GM12878 (cell line): ENCODE data around the gene ATP10A. TPM values are rescaled to one million over a fixed set of nuclear protein-coding genes. Genes with fewer than 3 reads are reported as not detected.

Source experiments
- ATF7 ChIP-seq: fragments of 450-650 bp; IDR thresholded peaks from 2 replicates; pipeline ENCODE4 v1.6.1; 2016; ENCODE audit warnings: low read depth, mild to moderate bottlenecking
- CBFB ChIP-seq: IDR thresholded peaks from 2 replicates; pipeline ENCODE4 v1.6.1; 2016; ENCODE audit warnings: antibody characterized with exemption, low read depth
- FOXM1 ChIP-seq: IDR thresholded peaks from 2 replicates; pipeline ENCODE4 v1.6.1; 2012; ENCODE audit warnings: low read depth, mild to moderate bottlenecking, inconsistent platforms, low read length, moderate library complexity
- GABPA ChIP-seq: IDR thresholded peaks from 2 replicates; pipeline ENCODE4 v1.6.1; 2014; ENCODE audit warnings: antibody characterized with exemption, low read depth, mild to moderate bottlenecking, inconsistent platforms
- MEF2B ChIP-seq: fragments of 450-650 bp; IDR thresholded peaks from 2 replicates; pipeline ENCODE4 v1.6.1; 2018; ENCODE audit warnings: mild to moderate bottlenecking, moderate library complexity; ENCODE audit not compliant: partially characterized antibody, poor library complexity, severe bottlenecking
- MTA2 ChIP-seq: fragments of 450-650 bp; IDR thresholded peaks from 2 replicates; pipeline ENCODE4 v1.6.1; 2016; ENCODE audit warnings: low read depth, mild to moderate bottlenecking, moderate library complexity
- MTA3 ChIP-seq: IDR thresholded peaks from 2 replicates; pipeline ENCODE4 v1.6.1; 2012; ENCODE audit warnings: low read length, inconsistent platforms, borderline replicate concordance
- RELA ChIP-seq: fragments of 450-650 bp; IDR thresholded peaks from 2 replicates; pipeline ENCODE4 v1.8.0; 2014; ENCODE audit warnings: borderline replicate concordance; ENCODE audit not compliant: partially characterized antibody
- SMARCA5 ChIP-seq: fragments of 450-650 bp; IDR thresholded peaks from 2 replicates; pipeline ENCODE4 v1.6.1; 2017; ENCODE audit warnings: mild to moderate bottlenecking
- SREBF1 ChIP-seq: IDR thresholded peaks from 2 replicates; pipeline ENCODE4 v1.6.1; 2012; ENCODE audit warnings: mild to moderate bottlenecking, low read length
- TCF12 ChIP-seq: IDR thresholded peaks from 2 replicates; pipeline ENCODE4 v1.6.1; 2011; ENCODE audit warnings: low read depth, mild to moderate bottlenecking, low read length
- ZNF24 ChIP-seq: fragments of 450-650 bp; IDR thresholded peaks from 2 replicates; pipeline ENCODE4 v1.6.1; 2017; ENCODE audit warnings: antibody characterized with exemption, mild to moderate bottlenecking
- polyA plus RNA-seq, 11 experiments: library from polyadenylated mRNA; depleted of rRNA in 4 of 11; unstranded in 6 of 11; stranded (reverse) in 5 of 11; fragments of >200 nt; fragmentation: Nextera tagmentation in 4 of 11; fragmentation: Illumina TruSeq in 1 of 11; extraction: Ambion mirVana in 4 of 11; extraction: Trizol in 1 of 11; gene quantifications; 1 replicate in 1 of 11; 2 replicates in 10 of 11; pipeline versions ENCODE4 v1.2.1 to v1.2.3, GENCODE V29; 2011 to 2016; ENCODE audit warnings: inconsistent platforms in 2 of 11, missing spikeins in 2 of 11, low read depth in 1 of 11
- total RNA-seq, 4 experiments: library from RNA; depleted of rRNA in 3 of 4; stranded (reverse); fragments of >200 nt in 3 of 4; fragmentation: Illumina TruSeq in 1 of 4; extraction: Trizol in 1 of 4; gene quantifications; 2 replicates each; pipeline versions ENCODE4 v1.2.1 to v1.2.3, GENCODE V29; 2013 to 2021
- TF ChIP-seq, protein P1 (sequence below): fragments of 450-650 bp; conservative IDR thresholded peaks from 2 replicates; pipeline ENCODE4 v1.6.1; 2017; ENCODE audit warnings: mild to moderate bottlenecking, moderate library complexity
- TF ChIP-seq, protein P2 (sequence below): IDR thresholded peaks from 2 replicates; pipeline ENCODE4 v1.6.1; 2011; ENCODE audit warnings: mild to moderate bottlenecking, low read depth, low read length, moderate library complexity; ENCODE audit not compliant: insufficient replicate concordance
- TF ChIP-seq, protein P3 (sequence below): fragments of 150-350 bp; IDR thresholded peaks from 2 replicates; pipeline ENCODE4 v1.6.1; 2016; ENCODE audit warnings: low read depth, low read length
- TF ChIP-seq, protein P4 (sequence below): IDR thresholded peaks from 2 replicates; pipeline ENCODE4 v1.6.1; 2011; ENCODE audit warnings: low read depth, low read length, improper control_type of control experiment, borderline replicate concordance
- TF ChIP-seq, protein P5 (sequence below): fragments of 450-650 bp; IDR thresholded peaks from 2 replicates; pipeline ENCODE4 v1.6.1; 2017; ENCODE audit warnings: mild to moderate bottlenecking, moderate library complexity

The ATP10A gene
- total and polyA plus RNA-seq, 10 of the 15 experiments (the other 5 are each of a cell fraction or from before 2014, with no cell fraction given): 0.04 to 1.5 (median 0.31) TPM; not detected in 2

DNA sequence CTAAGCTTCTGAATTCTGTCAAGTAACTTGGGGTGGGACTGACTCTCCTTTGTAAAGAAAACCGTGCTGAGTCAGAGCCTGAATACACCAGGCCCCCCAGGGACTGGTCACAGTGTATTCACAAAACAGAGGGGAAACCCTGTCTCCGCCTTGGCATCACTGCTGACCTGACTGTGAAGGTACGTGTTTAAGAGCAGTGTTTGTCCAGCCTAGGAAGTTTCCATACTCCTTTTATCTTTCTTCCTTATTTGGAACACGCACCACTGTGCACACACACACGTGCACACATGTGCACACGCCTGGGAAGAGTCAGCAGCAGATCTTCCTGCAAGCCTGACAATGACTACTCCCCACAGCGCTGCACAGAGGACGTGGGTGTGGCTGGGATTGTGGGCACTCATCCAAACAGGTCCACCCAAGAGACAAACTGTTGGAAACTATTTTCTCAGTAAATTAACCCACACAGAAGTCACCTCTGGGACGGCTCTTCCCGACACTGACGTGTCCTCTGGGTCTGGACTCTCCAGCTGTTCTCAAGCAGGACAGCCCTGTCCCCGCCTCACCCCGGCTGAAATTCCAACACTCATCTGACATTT, 87.7 kb downstream of the ATP10A start (continued):
- TF ChIP-seq, protein P1, sequence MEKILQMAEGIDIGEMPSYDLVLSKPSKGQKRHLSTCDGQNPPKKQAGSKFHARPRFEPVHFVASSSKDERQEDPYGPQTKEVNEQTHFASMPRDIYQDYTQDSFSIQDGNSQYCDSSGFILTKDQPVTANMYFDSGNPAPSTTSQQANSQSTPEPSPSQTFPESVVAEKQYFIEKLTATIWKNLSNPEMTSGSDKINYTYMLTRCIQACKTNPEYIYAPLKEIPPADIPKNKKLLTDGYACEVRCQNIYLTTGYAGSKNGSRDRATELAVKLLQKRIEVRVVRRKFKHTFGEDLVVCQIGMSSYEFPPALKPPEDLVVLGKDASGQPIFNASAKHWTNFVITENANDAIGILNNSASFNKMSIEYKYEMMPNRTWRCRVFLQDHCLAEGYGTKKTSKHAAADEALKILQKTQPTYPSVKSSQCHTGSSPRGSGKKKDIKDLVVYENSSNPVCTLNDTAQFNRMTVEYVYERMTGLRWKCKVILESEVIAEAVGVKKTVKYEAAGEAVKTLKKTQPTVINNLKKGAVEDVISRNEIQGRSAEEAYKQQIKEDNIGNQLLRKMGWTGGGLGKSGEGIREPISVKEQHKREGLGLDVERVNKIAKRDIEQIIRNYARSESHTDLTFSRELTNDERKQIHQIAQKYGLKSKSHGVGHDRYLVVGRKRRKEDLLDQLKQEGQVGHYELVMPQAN: no peak
- no peak for TF ChIP-seq MTA2
- TF ChIP-seq, protein P2, sequence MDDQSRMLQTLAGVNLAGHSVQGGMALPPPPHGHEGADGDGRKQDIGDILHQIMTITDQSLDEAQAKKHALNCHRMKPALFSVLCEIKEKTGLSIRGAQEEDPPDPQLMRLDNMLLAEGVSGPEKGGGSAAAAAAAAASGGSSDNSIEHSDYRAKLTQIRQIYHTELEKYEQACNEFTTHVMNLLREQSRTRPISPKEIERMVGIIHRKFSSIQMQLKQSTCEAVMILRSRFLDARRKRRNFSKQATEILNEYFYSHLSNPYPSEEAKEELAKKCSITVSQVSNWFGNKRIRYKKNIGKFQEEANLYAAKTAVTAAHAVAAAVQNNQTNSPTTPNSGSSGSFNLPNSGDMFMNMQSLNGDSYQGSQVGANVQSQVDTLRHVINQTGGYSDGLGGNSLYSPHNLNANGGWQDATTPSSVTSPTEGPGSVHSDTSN: no peak
- no peak for TF ChIP-seq RELA
- TF ChIP-seq FOXM1: no peak
- TF ChIP-seq GABPA: no peak
- no peak for TF ChIP-seq MTA3
- no peak for TF ChIP-seq ATF7
- peak; percentile 91 for TF ChIP-seq MEF2B
- no peak for TF ChIP-seq TCF12
- TF ChIP-seq, protein P3, sequence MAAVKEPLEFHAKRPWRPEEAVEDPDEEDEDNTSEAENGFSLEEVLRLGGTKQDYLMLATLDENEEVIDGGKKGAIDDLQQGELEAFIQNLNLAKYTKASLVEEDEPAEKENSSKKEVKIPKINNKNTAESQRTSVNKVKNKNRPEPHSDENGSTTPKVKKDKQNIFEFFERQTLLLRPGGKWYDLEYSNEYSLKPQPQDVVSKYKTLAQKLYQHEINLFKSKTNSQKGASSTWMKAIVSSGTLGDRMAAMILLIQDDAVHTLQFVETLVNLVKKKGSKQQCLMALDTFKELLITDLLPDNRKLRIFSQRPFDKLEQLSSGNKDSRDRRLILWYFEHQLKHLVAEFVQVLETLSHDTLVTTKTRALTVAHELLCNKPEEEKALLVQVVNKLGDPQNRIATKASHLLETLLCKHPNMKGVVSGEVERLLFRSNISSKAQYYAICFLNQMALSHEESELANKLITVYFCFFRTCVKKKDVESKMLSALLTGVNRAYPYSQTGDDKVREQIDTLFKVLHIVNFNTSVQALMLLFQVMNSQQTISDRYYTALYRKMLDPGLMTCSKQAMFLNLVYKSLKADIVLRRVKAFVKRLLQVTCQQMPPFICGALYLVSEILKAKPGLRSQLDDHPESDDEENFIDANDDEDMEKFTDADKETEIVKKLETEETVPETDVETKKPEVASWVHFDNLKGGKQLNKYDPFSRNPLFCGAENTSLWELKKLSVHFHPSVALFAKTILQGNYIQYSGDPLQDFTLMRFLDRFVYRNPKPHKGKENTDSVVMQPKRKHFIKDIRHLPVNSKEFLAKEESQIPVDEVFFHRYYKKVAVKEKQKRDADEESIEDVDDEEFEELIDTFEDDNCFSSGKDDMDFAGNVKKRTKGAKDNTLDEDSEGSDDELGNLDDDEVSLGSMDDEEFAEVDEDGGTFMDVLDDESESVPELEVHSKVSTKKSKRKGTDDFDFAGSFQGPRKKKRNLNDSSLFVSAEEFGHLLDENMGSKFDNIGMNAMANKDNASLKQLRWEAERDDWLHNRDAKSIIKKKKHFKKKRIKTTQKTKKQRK: no peak
- TF ChIP-seq CBFB: no peak
- TF ChIP-seq, protein P4, sequence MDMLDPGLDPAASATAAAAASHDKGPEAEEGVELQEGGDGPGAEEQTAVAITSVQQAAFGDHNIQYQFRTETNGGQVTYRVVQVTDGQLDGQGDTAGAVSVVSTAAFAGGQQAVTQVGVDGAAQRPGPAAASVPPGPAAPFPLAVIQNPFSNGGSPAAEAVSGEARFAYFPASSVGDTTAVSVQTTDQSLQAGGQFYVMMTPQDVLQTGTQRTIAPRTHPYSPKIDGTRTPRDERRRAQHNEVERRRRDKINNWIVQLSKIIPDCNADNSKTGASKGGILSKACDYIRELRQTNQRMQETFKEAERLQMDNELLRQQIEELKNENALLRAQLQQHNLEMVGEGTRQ: no peak
- no peak for TF ChIP-seq SMARCA5
- TF ChIP-seq, protein P5, sequence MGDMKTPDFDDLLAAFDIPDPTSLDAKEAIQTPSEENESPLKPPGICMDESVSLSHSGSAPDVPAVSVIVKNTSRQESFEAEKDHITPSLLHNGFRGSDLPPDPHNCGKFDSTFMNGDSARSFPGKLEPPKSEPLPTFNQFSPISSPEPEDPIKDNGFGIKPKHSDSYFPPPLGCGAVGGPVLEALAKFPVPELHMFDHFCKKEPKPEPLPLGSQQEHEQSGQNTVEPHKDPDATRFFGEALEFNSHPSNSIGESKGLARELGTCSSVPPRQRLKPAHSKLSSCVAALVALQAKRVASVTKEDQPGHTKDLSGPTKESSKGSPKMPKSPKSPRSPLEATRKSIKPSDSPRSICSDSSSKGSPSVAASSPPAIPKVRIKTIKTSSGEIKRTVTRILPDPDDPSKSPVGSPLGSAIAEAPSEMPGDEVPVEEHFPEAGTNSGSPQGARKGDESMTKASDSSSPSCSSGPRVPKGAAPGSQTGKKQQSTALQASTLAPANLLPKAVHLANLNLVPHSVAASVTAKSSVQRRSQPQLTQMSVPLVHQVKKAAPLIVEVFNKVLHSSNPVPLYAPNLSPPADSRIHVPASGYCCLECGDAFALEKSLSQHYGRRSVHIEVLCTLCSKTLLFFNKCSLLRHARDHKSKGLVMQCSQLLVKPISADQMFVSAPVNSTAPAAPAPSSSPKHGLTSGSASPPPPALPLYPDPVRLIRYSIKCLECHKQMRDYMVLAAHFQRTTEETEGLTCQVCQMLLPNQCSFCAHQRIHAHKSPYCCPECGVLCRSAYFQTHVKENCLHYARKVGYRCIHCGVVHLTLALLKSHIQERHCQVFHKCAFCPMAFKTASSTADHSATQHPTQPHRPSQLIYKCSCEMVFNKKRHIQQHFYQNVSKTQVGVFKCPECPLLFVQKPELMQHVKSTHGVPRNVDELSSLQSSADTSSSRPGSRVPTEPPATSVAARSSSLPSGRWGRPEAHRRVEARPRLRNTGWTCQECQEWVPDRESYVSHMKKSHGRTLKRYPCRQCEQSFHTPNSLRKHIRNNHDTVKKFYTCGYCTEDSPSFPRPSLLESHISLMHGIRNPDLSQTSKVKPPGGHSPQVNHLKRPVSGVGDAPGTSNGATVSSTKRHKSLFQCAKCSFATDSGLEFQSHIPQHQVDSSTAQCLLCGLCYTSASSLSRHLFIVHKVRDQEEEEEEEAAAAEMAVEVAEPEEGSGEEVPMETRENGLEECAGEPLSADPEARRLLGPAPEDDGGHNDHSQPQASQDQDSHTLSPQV: no peak
- no peak for TF ChIP-seq SREBF1
- no peak for TF ChIP-seq ZNF24
